Naive thymus-derived CD4-positive, alpha-beta T cell (primary cell): ENCODE results near the gene RARRES1. TPM values are rescaled to one million over a fixed set of nuclear protein-coding genes. Genes with fewer than 3 reads are reported as not detected.
A peak's percentile ranks its signal among the peaks of the same experiment; 100 is the strongest.

ENCODE experiments used
- ATAC-seq: fragments of 150-1000 bp; cut with Tn5 transposase; 2 replicates; pipeline ENCODE4 v1.10.0; 2021; ENCODE audit warnings: mild to moderate bottlenecking, moderate library complexity
- CTCF ChIA-PET: fragments of 350-600 bp; sonication (Branson Sonifier 250); formaldehyde crosslinking; loops from one replicate; lab custom pipeline; 2021; ENCODE audit warnings: antibody characterized with exemption; lab: Charles Lee
- POLR2A ChIA-PET: fragments of 350-600 bp; sonication (Branson Sonifier 250); formaldehyde crosslinking; loops from one replicate; lab custom pipeline; 2021; ENCODE audit warnings: antibody characterized with exemption, inconsistent platforms; lab: Charles Lee
- DNase-seq, 9 donors: peaks; one replicate each; pipeline versions ENCODE4 v3.0.0 to v3.0.0-alpha.2; 2020 to 2022; ENCODE audit warnings: mixed read lengths in 1 of 9
- H3K27ac ChIP-seq: one replicate; pipeline ENCODE4 v1.7.0; 2013; ENCODE audit warnings: mild to moderate bottlenecking, low read depth, low read length, moderate library complexity
- H3K27me3 ChIP-seq, 2 donors: one replicate each; pipeline ENCODE4 v1.7.0; 2013; ENCODE audit warnings: low read length in 2 of 2, mild to moderate bottlenecking in 2 of 2, moderate library complexity in 2 of 2; ENCODE audit not compliant: control insufficient read depth in 2 of 2, insufficient read depth in 2 of 2
- H3K36me3 ChIP-seq, 3 experiments: 1 replicate in 2 of 3; 2 replicates in 1 of 3; pipeline ENCODE4 v1.7.0; 2013; ENCODE audit warnings: low read length in 3 of 3, mild to moderate bottlenecking in 3 of 3, moderate library complexity in 1 of 3; ENCODE audit not compliant: insufficient read depth in 3 of 3, control insufficient read depth in 2 of 3
- H3K4me1 ChIP-seq, 2 donors: one replicate each; pipeline ENCODE4 v1.7.0; 2013; ENCODE audit warnings: low read length in 2 of 2, mild to moderate bottlenecking in 2 of 2, moderate library complexity in 1 of 2; ENCODE audit not compliant: control insufficient read depth in 2 of 2, insufficient read depth in 2 of 2
- H3K4me3 ChIP-seq: 2 replicates; pipeline ENCODE4 v1.7.0; 2013; ENCODE audit warnings: mild to moderate bottlenecking, low read length
- H3K9me3 ChIP-seq, 3 experiments: 1 replicate in 2 of 3; 2 replicates in 1 of 3; pipeline ENCODE4 v1.7.0; 2013; ENCODE audit warnings: low read length in 3 of 3; ENCODE audit not compliant: control insufficient read depth in 2 of 3
- H3K27ac Mint-ChIP-seq, 9 donors: one replicate each; pipeline ENCODE4 v1.8.0; 2020 to 2022; ENCODE audit warnings: mixed read lengths in 9 of 9, mild to moderate bottlenecking in 8 of 9, moderate library complexity in 5 of 9, inconsistent platforms in 2 of 9
- H3K27me3 Mint-ChIP-seq, 5 donors: one replicate each; pipeline ENCODE4 v1.8.0; 2021 to 2022; ENCODE audit warnings: mixed read lengths in 5 of 5, mild to moderate bottlenecking in 1 of 5
- H3K36me3 Mint-ChIP-seq, 5 donors: one replicate each; pipeline ENCODE4 v1.8.0; 2020 to 2022; ENCODE audit warnings: mixed read lengths in 5 of 5, mild to moderate bottlenecking in 3 of 5, inconsistent platforms in 1 of 5
- H3K4me1 Mint-ChIP-seq, 7 donors: one replicate each; pipeline ENCODE4 v1.8.0; 2020 to 2022; ENCODE audit warnings: mixed read lengths in 7 of 7, mild to moderate bottlenecking in 3 of 7, inconsistent platforms in 1 of 7
- H3K4me3 Mint-ChIP-seq, 10 donors: one replicate each; pipeline ENCODE4 v1.8.0; 2020 to 2022; ENCODE audit warnings: mild to moderate bottlenecking in 10 of 10, mixed read lengths in 10 of 10, moderate library complexity in 6 of 10, inconsistent platforms in 2 of 10
- H3K9me3 Mint-ChIP-seq, 11 donors: one replicate each; pipeline ENCODE4 v1.8.0; 2020 to 2022; ENCODE audit warnings: mixed read lengths in 11 of 11, mild to moderate bottlenecking in 4 of 11, inconsistent platforms in 1 of 11, moderate library complexity in 1 of 11
- intact Hi-C, 2 donors: fragments of 100-400 bp; cut with micrococcal nuclease; formaldehyde crosslinking; loops; one replicate each; pipeline ENCODE4 v1.15.1; 2023
- polyA plus RNA-seq, 2 donors: library from polyadenylated mRNA; unstranded; fragments of 300-500 nt; fragmentation: Illumina TruSeq; gene quantifications; one replicate each; pipeline ENCODE4 v1.2.3, GENCODE V29; 2021
- total RNA-seq, 6 experiments: library from RNA in 5 of 6; stranded (reverse) in 5 of 6; gene quantifications; 1 replicate in 5 of 6; 2 replicates in 1 of 6; pipeline ENCODE4 v1.2.3 and lab custom pipeline; 2021 to 2026

The RARRES1 gene
- total and polyA plus RNA-seq, 7 experiments from 2014 or later, result not detected

DNA sequence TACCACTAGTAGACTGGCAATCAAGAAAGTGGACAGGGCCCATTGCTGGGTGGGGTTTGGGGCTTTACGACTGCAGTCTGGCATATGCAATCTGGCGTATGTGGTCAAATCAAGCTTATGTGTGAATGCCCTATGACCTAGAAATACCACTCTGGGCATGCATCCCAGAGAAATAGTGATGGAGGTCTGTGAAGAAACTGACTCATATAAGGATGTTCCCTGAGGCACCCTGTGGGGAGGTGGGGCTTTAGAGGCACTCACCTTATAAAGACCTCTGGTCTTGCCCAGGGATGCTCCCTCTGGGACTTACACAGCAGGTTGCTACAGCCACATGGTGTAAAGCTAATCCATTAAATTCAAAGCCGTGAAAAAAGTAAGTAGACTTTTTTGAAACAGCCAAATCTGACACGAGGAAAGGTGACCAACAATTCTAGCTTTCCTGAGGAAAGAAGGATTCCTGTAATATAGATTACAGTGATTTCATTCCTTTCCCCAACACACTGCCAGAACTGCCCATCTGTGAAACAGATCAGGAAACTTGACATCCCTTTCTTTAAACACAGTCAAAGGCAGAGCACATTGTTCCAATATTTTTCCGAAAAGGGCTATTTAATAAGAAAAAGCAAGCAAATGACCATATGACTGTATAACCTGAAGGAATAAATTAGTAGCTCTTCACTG is 13.6 kb downstream of the RARRES1 start:
- H3K4me3 Mint-ChIP-seq, result no peak overlapping the region
- peak overlapping the region in 2 of 9 donors; percentile 7 to 21 for H3K27ac Mint-ChIP-seq
- H3K36me3 Mint-ChIP-seq, result peaks cover 6 to 22% (median 14%) of the 10 kb centered on the region in 5 donors
- H3K4me1 Mint-ChIP-seq, result peaks cover 19 to 51% (median 37%) of the 10 kb centered on the region in 7 donors
- Histone ChIP-seq H3K27me3 (no peaks in the 10 kb centered on the region), H3K4me3 (no peak overlapping the region), H3K27ac (no peak overlapping the region), H3K36me3 (no peaks in the 10 kb centered on the region), H3K9me3 (no peaks in the 10 kb centered on the region), H3K4me1 (peaks cover 15 to 25% of the 10 kb centered on the region in 2 donors)
- intact Hi-C loops, result no loop called here
- DNase-seq (no peak), ATAC-seq (no peak)
- CTCF ChIA-PET, result interaction anchor here (0.6 to 1.4 kb wide), 2 partner anchors 9 to 74 kb away, joined by 3 to 9 read pairs; partner anchors contain the start of gene GFM1
- POLR2A ChIA-PET, result no interaction called here
- H3K9me3 Mint-ChIP-seq, result peaks cover 0 to 1% (median 0%) of the 10 kb centered on the region in 11 donors
- no peaks in the 10 kb centered on the region for H3K27me3 Mint-ChIP-seq

DNA sequence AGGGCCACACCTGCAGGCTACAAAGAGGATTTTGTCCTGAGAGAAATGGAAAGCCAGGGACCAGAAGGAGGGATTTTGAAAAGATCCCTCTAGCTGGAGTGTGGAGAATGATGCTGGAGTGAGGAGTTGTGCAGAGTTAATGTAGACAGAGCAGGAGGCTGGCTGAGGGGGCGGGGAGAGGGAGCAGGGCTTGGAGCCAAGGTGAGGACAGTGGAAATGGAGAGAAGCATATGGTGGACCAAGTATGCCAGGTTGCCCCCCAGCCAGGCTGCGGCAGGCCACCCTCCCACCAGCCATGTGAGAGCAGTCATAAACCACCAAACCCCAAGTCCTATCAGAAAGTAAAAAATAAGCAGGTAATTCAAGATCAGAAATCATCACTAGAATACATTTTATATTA is 14.7 kb downstream of the RARRES1 start:
- peaks cover 6 to 30% (median 14%) of the 10 kb centered on the region in 5 donors for H3K36me3 Mint-ChIP-seq
- ATAC-seq (no peak), DNase-seq (no peak)
- peak overlapping the region in 3 of 9 donors; percentile 35 to 77 (median 63) for H3K27ac Mint-ChIP-seq
- ChIA-PET POLR2A (no interaction called here), CTCF (interaction anchor here (0.7 to 1.0 kb wide), 2 partner anchors 10 to 14 kb away, joined by 3 to 5 read pairs; no protein-coding TSS in a partner anchor)
- Histone ChIP-seq H3K4me1 (peaks cover 9 to 16% of the 10 kb centered on the region in 2 donors), H3K36me3 (peaks cover 0 to 9% (median 0%) of the 10 kb centered on the region in 3 experiments), H3K9me3 (no peaks in the 10 kb centered on the region), H3K4me3 (no peak overlapping the region), H3K27ac (no peak overlapping the region), H3K27me3 (no peaks in the 10 kb centered on the region)
- H3K27me3 Mint-ChIP-seq, result no peaks in the 10 kb centered on the region
- peaks cover 0 to 1% (median 0%) of the 10 kb centered on the region in 11 donors for H3K9me3 Mint-ChIP-seq
- H3K4me1 Mint-ChIP-seq, result peaks cover 19 to 41% (median 30%) of the 10 kb centered on the region in 7 donors
- intact Hi-C loops, result loop anchor here in 1 of 2 donors (1.0 kb wide), 1 partner anchor 35 kb away; no protein-coding TSS in a partner anchor
- peak overlapping the region in 1 of 10 donors; percentile 43 for H3K4me3 Mint-ChIP-seq

DNA sequence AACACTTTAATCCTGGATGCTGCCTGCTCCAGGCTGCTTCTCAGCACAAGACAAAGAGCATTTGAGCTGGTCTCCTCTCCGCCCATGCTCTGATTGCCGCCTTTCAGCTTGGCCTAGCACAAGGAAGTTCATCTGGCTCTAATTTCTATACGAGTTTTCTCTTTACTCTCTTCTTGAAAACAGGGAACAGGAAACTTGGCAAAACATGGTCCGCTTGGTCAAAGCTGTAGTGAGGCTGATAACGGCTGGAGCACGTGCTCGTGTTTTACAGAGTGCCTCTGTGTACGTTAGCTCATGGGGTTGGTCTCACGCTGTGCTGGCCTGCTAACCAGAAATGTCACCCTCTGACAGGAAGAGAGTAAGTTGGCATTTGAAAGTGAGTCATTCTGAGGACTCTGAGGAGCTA is 19.2 kb downstream of the RARRES1 start:
- Histone ChIP-seq H3K4me1 (no peaks in the 10 kb centered on the region), H3K4me3 (no peak overlapping the region), H3K27ac (no peak overlapping the region), H3K9me3 (no peaks in the 10 kb centered on the region), H3K36me3 (peaks cover 0 to 33% (median 0%) of the 10 kb centered on the region in 3 experiments), H3K27me3 (no peaks in the 10 kb centered on the region)
- Mint-ChIP-seq H3K4me1 (peaks cover 4 to 16% (median 8%) of the 10 kb centered on the region in 7 donors), H3K9me3 (peaks cover 0 to 1% (median 0%) of the 10 kb centered on the region in 11 donors), H3K4me3 (no peak overlapping the region), H3K36me3 (peaks cover 6 to 44% (median 27%) of the 10 kb centered on the region in 5 donors), H3K27me3 (no peaks in the 10 kb centered on the region), H3K27ac (no peak overlapping the region)
- ChIA-PET POLR2A (no interaction called here), CTCF (interaction anchor here (0.7 to 1.2 kb wide), 3 partner anchors 8 to 14 kb away, joined by 3 to 4 read pairs (median 4); no protein-coding TSS in a partner anchor)
- ATAC-seq (peak; percentile 53), DNase-seq (no peak)
- intact Hi-C loops, result no loop called here

- Histone ChIP-seq H3K36me3 (peaks cover 0 to 34% (median 0%) of the 10 kb centered on the region in 3 experiments), H3K4me3 (no peak overlapping the region), H3K9me3 (no peaks in the 10 kb centered on the region), H3K4me1 (no peaks in the 10 kb centered on the region), H3K27ac (no peak overlapping the region), H3K27me3 (no peaks in the 10 kb centered on the region)
- peak overlapping the region in 1 of 9 donors; percentile 69 for H3K27ac Mint-ChIP-seq
- peaks cover 0 to 1% (median 0%) of the 10 kb centered on the region in 11 donors for H3K9me3 Mint-ChIP-seq
- ChIA-PET POLR2A (no interaction called here), CTCF (no interaction called here)
- H3K4me1 Mint-ChIP-seq, result peaks cover 4 to 16% (median 8%) of the 10 kb centered on the region in 7 donors
- no peaks in the 10 kb centered on the region for H3K27me3 Mint-ChIP-seq
- DNase-seq (no peak), ATAC-seq (no peak)
- H3K4me3 Mint-ChIP-seq, result no peak overlapping the region
- H3K36me3 Mint-ChIP-seq, result peaks cover 4 to 49% (median 25%) of the 10 kb centered on the region in 5 donors
- intact Hi-C loops, result no loop called here
Observed at GRCh38 chr3:158712443-158712842, 19.8 kb downstream of the RARRES1 start.

DNA sequence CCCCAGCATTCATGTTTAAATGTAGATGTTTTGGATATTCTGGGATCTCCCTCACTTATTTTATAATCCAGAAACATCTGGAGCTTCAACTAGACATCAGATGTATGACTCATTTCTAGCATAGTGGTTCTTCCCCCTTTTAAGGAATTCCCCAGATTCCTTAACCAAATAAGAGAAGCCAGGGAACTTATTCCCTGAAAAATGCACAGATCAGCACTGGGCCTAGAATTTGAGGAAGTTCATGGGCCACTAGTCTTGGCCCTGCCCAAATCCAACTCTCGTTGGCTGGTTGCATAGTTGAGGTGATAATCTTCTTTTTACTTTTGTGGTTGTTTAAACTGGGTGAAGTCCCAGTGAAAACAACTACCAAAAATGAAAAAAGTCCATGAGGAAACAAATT is 20.4 kb downstream of the RARRES1 start:
- ChIA-PET CTCF (no interaction called here), POLR2A (no interaction called here)
- intact Hi-C loops, result no loop called here

DNA sequence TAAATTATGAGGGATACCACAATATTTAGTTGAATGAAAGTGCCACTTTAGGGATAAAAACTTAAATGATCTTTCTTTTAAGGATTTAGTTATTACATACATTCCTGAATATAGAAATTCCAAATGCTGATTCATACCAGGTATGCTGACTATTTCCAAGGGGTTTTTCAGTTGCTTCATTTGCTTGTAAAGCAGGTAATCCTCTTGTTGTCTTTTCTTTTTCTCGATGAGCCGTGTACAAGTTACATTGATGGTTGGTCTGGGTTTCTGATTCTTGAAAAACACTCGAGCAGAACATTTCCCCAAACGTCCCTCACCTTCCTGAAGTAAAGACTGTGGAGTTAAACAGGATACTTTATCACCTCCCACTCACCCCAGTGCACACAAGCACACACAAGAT is 21.7 kb downstream of the RARRES1 start:
- no peaks in the 10 kb centered on the region for H3K4me1 ChIP-seq
- H3K9me3 ChIP-seq, result no peaks in the 10 kb centered on the region
- Mint-ChIP-seq H3K4me3 (no peak overlapping the region), H3K4me1 (peaks cover 4 to 16% (median 5%) of the 10 kb centered on the region in 7 donors), H3K9me3 (peaks cover 0 to 1% (median 0%) of the 10 kb centered on the region in 11 donors), H3K27ac (peak overlapping the region in 2 of 9 donors; percentile 29 to 69), H3K27me3 (no peaks in the 10 kb centered on the region), H3K36me3 (peaks cover 5 to 61% (median 32%) of the 10 kb centered on the region in 5 donors)
- ChIA-PET CTCF (interaction anchor here (0.6 to 0.9 kb wide), 2 partner anchors 16 to 33 kb away, joined by 3 to 4 read pairs; no protein-coding TSS in a partner anchor), POLR2A (no interaction called here)
- H3K27me3 ChIP-seq, result no peaks in the 10 kb centered on the region
- H3K27ac ChIP-seq, result no peak overlapping the region
- peaks cover 0 to 40% (median 0%) of the 10 kb centered on the region in 3 experiments for H3K36me3 ChIP-seq
- intact Hi-C loops, result no loop called here
- ATAC-seq (no peak), DNase-seq (no peak)
- no peak overlapping the region for H3K4me3 ChIP-seq

More for the DNA sequence above, 20.4 kb downstream of the RARRES1 start:
- no peaks in the 10 kb centered on the region for H3K9me3 ChIP-seq
- Mint-ChIP-seq H3K4me3 (no peak overlapping the region), H3K27me3 (no peaks in the 10 kb centered on the region), H3K4me1 (peaks cover 0 to 16% (median 5%) of the 10 kb centered on the region in 7 donors), H3K27ac (no peak overlapping the region), H3K36me3 (peaks cover 0 to 52% (median 24%) of the 10 kb centered on the region in 5 donors), H3K9me3 (peaks cover 0 to 1% (median 0%) of the 10 kb centered on the region in 11 donors)
- H3K36me3 ChIP-seq, result peaks cover 0 to 39% (median 0%) of the 10 kb centered on the region in 3 experiments
- no peaks in the 10 kb centered on the region for H3K27me3 ChIP-seq
- H3K4me1 ChIP-seq, result no peaks in the 10 kb centered on the region
- no peak overlapping the region for H3K27ac ChIP-seq
- no peak for DNase-seq
- no peak overlapping the region for H3K4me3 ChIP-seq
- ATAC-seq, result no peak
